Stimulated activated CD8-positive, alpha-beta memory T cell treated with anti-CD3 and anti-CD28 coated beads, Interleukin-12 subunit alpha, Interleukin-12 subunit beta, amount 100 ng/mL, for 1 hour (primary cell): ENCODE results near the gene BORA.
"Not testable (repeated sequence)": the region's sequence is repeated elsewhere in the genome, so short reads cannot be mapped to it uniquely, and the experiment has no call there.

Experiments used
- DNase-seq: peaks from one replicate; pipeline ENCODE4 v3.0.0-alpha.2; 2020; ENCODE audit warnings: low read depth

BORA gene

GRCh38 chr13:72763411-72763810 is 35.7 kb downstream of the BORA start:
- DNase-seq = no peak

- no peak for DNase-seq
Measured at GRCh38 chr13:72774019-72774418, 46.3 kb downstream of the BORA start.

- DNase-seq = peak; percentile 91
Measured at GRCh38 chr13:72781451-72782439, 54.0 kb downstream of the BORA start, which contains the start of the genes DIS3 and PIBF1. DIS3 (minus strand) TSS chr13:72781900; CDS start chr13:72781832, 68 bp downstream. PIBF1 (plus strand) TSS chr13:72782133; CDS start chr13:72783470, 1,337 bp downstream.

- DNase-seq = no peak
Measured at GRCh38 chr13:72782717-72783116, 55.0 kb downstream of the BORA start.

GRCh38 chr13:72784679-72785078 is 57.0 kb downstream of the BORA start:
- DNase-seq = not testable (repeated sequence)

- DNase-seq = no peak
Measured at GRCh38 chr13:72788831-72789230, 61.1 kb downstream of the BORA start.

- DNase-seq = no peak
Measured at GRCh38 chr13:72792640-72793039, 64.9 kb downstream of the BORA start.

GRCh38 chr13:72798817-72799216 is 71.1 kb downstream of the BORA start:
- no peak for DNase-seq

- DNase-seq = no peak
Measured at GRCh38 chr13:72804301-72804700, 76.6 kb downstream of the BORA start.
